Large intestine (tissue), 12 donors: ENCODE data around the gene CEP72. TPM values are rescaled to one million over a fixed set of nuclear protein-coding genes. Genes with fewer than 3 reads are reported as not detected.
A peak's percentile ranks its signal among the peaks of the same experiment; 100 is the strongest.

Source experiments
- DNase-seq, 2 donors: peaks; one replicate each; pipeline versions ENCODE4 v3.0.0 to v3.0.0-alpha.2; 2013
- H3K27ac ChIP-seq: one replicate; pipeline ENCODE4 v1.5.1; 2013; ENCODE audit warnings: low read length
- H3K27me3 ChIP-seq: 2 replicates; pipeline ENCODE4 v1.6.1; 2013; ENCODE audit warnings: low read length; ENCODE audit not compliant: control insufficient read depth, insufficient read depth
- H3K36me3 ChIP-seq: 2 replicates; pipeline ENCODE4 v1.6.1; 2013; ENCODE audit warnings: low read length; ENCODE audit not compliant: control insufficient read depth, insufficient read depth
- H3K4me1 ChIP-seq: one replicate; pipeline ENCODE4 v1.6.1; 2013; ENCODE audit warnings: low read length; ENCODE audit not compliant: control insufficient read depth, insufficient read depth
- H3K4me3 ChIP-seq: one replicate; pipeline ENCODE4 v1.5.1; 2013; ENCODE audit warnings: low read length
- H3K9me3 ChIP-seq: one replicate; pipeline ENCODE4 v1.6.1; 2013; ENCODE audit warnings: mild to moderate bottlenecking, low read depth, low read length, moderate library complexity; ENCODE audit not compliant: control insufficient read depth
- WGBS: methylation state at CpG from one replicate; pipeline ENCODE4 v1.1.5; 2013; ENCODE audit warnings: low lambda C conversion rate; ENCODE audit not compliant: insufficient coverage; 5-methylcytosine and 5-hydroxymethylcytosine counted together
- long read RNA-seq, 11 donors: transcript quantifications; one replicate each; lab custom pipeline, GENCODE V29; 2026
- polyA plus RNA-seq: library from polyadenylated mRNA; unstranded; fragments of 120-200 nt; gene quantifications from one replicate; pipeline ENCODE4 v1.2.1, GENCODE V29; 2013

Gene CEP72
- 8.5 TPM for polyA plus RNA-seq
- long read RNA-seq, donor 1, result 0 reads
- long read RNA-seq, donor 2, partial matches to known transcripts, result 0 of 2 reads
- long read RNA-seq, donor 2, other reads (novel, unspliced or antisense), result 0 of 2 reads
- long read RNA-seq, donor 3, partial matches to known transcripts, result 0 of 2 reads
- long read RNA-seq, donor 3, other reads (novel, unspliced or antisense), result 0 of 2 reads
- long read RNA-seq, donor 4, result 0 reads
- long read RNA-seq, donor 5, result 0 reads
- long read RNA-seq, donor 6, result 0 reads
- long read RNA-seq, donor 7, result 0 reads
- long read RNA-seq, donor 8, partial matches to known transcripts, result 7 of 7 reads
- long read RNA-seq, donor 8, other reads (novel, unspliced or antisense), result 0 of 7 reads
- long read RNA-seq, donor 9, partial matches to known transcripts, result 0 of 1 reads
- long read RNA-seq, donor 9, other reads (novel, unspliced or antisense), result 0 of 1 reads
- long read RNA-seq, donor 10, partial matches to known transcripts, result 0 of 1 reads
- long read RNA-seq, donor 10, other reads (novel, unspliced or antisense), result 0 of 1 reads
- long read RNA-seq, donor 11, result 0 reads

GRCh38 chr5:611731-612486 lies at the start of gene CEP72:
Gene CEP72, plus strand, starts transcription at chr5:612340. Its CDS starts 22 bp downstream, at chr5:612362.
- H3K27ac ChIP-seq, result peak within 1 kb of the TSS; percentile 53
- peaks cover 5% of the 10 kb centered on the region for H3K4me1 ChIP-seq
- peak; percentile 86 to 87 for DNase-seq
- H3K4me3 ChIP-seq, result peak within 1 kb of the TSS; percentile 69
- H3K9me3 ChIP-seq, result peaks cover 13% of the 10 kb centered on the region
- H3K36me3 ChIP-seq, result no peaks in the 10 kb centered on the region
- H3K27me3 ChIP-seq, result no peaks in the 10 kb centered on the region
- 0% methylated on average over 2 of the region's 72 CpGs for WGBS

GRCh38 chr5:565782-566440 lies 46.2 kb upstream of the CEP72 start:
- H3K9me3 ChIP-seq, result peaks cover 9% of the 10 kb centered on the region
- H3K27me3 ChIP-seq, result peaks cover 25% of the 10 kb centered on the region
- DNase-seq, result peak; percentile 33 to 55
- peaks cover 3% of the 10 kb centered on the region for H3K4me1 ChIP-seq
- no peaks in the 10 kb centered on the region for H3K36me3 ChIP-seq
- WGBS, result 83% methylated on average over 1 of the region's 20 CpGs
- peak overlapping the region; percentile 6 for H3K4me3 ChIP-seq
- no peak overlapping the region for H3K27ac ChIP-seq

- Histone ChIP-seq H3K9me3 (peaks cover 9% of the 10 kb centered on the region), H3K4me1 (peaks cover 3% of the 10 kb centered on the region), H3K4me3 (no peak overlapping the region), H3K27ac (no peak overlapping the region), H3K27me3 (peaks cover 22% of the 10 kb centered on the region), H3K36me3 (no peaks in the 10 kb centered on the region)
- WGBS, result 84% methylated on average over 3 of the region's 16 CpGs
- DNase-seq, result no peak
Observed at GRCh38 chr5:566636-567309, 45.4 kb upstream of the CEP72 start.

GRCh38 chr5:567664-568060 lies 44.5 kb upstream of the CEP72 start:
- no CpG with 5 or more reads among the region's 13 CpGs for WGBS
- Histone ChIP-seq H3K27me3 (peaks cover 22% of the 10 kb centered on the region), H3K27ac (no peak overlapping the region), H3K36me3 (no peaks in the 10 kb centered on the region), H3K4me3 (no peak overlapping the region), H3K9me3 (peaks cover 9% of the 10 kb centered on the region), H3K4me1 (peaks cover 3% of the 10 kb centered on the region)
- DNase-seq, result no peak

GRCh38 chr5:568061-568781 lies 43.9 kb upstream of the CEP72 start:
- Histone ChIP-seq H3K27me3 (peaks cover 22% of the 10 kb centered on the region), H3K36me3 (no peaks in the 10 kb centered on the region), H3K27ac (no peak overlapping the region), H3K4me3 (no peak overlapping the region), H3K9me3 (peaks cover 9% of the 10 kb centered on the region), H3K4me1 (peaks cover 3% of the 10 kb centered on the region)
- DNase-seq, result no peak
- no CpG with 5 or more reads among the region's 27 CpGs for WGBS

GRCh38 chr5:568809-569208 lies 43.3 kb upstream of the CEP72 start:
- peaks cover 9% of the 10 kb centered on the region for H3K9me3 ChIP-seq
- no peaks in the 10 kb centered on the region for H3K36me3 ChIP-seq
- H3K27me3 ChIP-seq, result peaks cover 22% of the 10 kb centered on the region
- H3K4me3 ChIP-seq, result no peak overlapping the region
- H3K4me1 ChIP-seq, result peaks cover 3% of the 10 kb centered on the region
- H3K27ac ChIP-seq, result no peak overlapping the region
- no peak for DNase-seq
- no CpG with 5 or more reads among the region's 8 CpGs for WGBS

GRCh38 chr5:569358-569867 lies 42.7 kb upstream of the CEP72 start:
- peaks cover 3% of the 10 kb centered on the region for H3K4me1 ChIP-seq
- no peak overlapping the region for H3K27ac ChIP-seq
- H3K9me3 ChIP-seq, result peaks cover 9% of the 10 kb centered on the region
- no peak for DNase-seq
- no peaks in the 10 kb centered on the region for H3K36me3 ChIP-seq
- H3K4me3 ChIP-seq, result no peak overlapping the region
- no CpG with 5 or more reads among the region's 23 CpGs for WGBS
- peaks cover 22% of the 10 kb centered on the region for H3K27me3 ChIP-seq

- Histone ChIP-seq H3K9me3 (peaks cover 9% of the 10 kb centered on the region), H3K36me3 (no peaks in the 10 kb centered on the region), H3K4me1 (peaks cover 3% of the 10 kb centered on the region), H3K4me3 (no peak overlapping the region), H3K27me3 (peaks cover 22% of the 10 kb centered on the region), H3K27ac (no peak overlapping the region)
- no CpG with 5 or more reads among the region's 21 CpGs for WGBS
- DNase-seq, result no peak
Observed at GRCh38 chr5:569868-570361, 42.2 kb upstream of the CEP72 start.

GRCh38 chr5:570446-570845 lies 41.7 kb upstream of the CEP72 start:
- Histone ChIP-seq H3K27ac (no peak overlapping the region), H3K4me3 (no peak overlapping the region), H3K27me3 (peaks cover 22% of the 10 kb centered on the region), H3K9me3 (peaks cover 9% of the 10 kb centered on the region), H3K36me3 (no peaks in the 10 kb centered on the region), H3K4me1 (peaks cover 3% of the 10 kb centered on the region)
- no CpG with 5 or more reads among the region's 17 CpGs for WGBS
- no peak for DNase-seq
